ENCODE results near the gene KIF6.

Gene KIF6

DNA sequence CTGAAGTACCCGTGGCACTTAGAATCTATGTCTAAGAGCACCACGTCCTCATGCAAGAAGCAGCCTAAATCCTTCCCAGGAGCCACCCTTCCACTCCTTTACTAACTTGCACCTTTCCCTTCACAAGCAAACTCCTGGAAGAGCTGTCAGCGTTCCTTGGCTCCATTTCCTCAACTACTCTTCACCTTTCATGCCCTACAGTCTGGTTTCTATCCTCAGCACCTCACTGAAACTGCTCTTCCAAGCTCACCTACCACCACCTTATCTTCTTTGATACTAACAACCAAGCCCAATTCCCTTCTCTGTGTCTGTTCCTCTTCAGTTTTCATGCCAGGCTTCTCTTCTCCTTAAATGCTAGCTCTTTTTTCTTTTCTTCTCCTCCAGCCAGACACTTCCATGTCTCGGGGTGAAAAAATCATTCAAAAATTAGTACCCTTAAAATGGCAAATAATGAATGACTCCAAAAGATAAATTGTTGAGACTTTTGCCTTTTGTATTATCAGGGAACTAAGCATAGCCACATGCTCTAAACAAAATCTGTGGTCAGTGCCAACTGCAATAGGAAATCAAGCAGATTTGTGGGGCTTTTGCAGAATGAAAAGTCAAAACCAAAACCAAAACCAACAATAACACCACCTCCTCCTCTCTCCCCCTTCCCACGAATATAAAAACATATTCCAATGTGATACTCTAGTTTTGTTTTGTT is 253.1 kb downstream of the KIF6 start:
- Histone ChIP-seq H3K27ac (ENCODE audit: insufficient read depth, low read length, poor library complexity, severe bottlenecking) (no peak overlapping the region), H3K9me3 (ENCODE audit: control insufficient read depth, low read length) (no peaks in the 10 kb centered on the region), H3K27me3 (replicated peaks; ENCODE audit: control insufficient read depth, insufficient read depth, low read length, poor library complexity, severe bottlenecking) (no peaks in the 10 kb centered on the region), H3K4me1 (ENCODE audit: control insufficient read depth, insufficient read depth, low read length, poor library complexity, severe bottlenecking) (no peaks in the 10 kb centered on the region), H3K4me3 (ENCODE audit: insufficient read depth, low read depth, low read length, poor library complexity, severe bottlenecking) (no peak overlapping the region), H3K36me3 (ENCODE audit: control insufficient read depth, insufficient read depth, low read length) (no peaks in the 10 kb centered on the region)
- DNase-seq: no peak

DNA sequence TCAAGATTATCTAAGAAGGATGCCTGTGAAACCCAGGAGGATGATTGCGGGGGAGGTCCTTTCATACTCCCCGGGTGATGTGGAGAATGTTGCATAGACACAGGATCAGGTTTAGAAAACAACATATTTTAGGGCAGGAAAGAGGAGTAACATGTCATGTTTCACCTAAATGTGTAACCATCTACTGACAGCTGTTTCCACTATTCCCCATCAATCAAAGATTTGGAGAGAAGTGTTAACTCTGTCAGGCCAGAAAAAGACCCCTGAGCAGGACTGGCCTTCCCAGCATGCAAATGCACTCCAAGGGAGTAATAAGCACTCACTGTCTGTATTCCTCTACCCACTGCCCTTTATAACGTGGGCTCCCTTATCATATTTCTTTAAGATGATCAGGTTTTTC is 254.7 kb downstream of the KIF6 start:
- Histone ChIP-seq H3K9me3 (ENCODE audit: control insufficient read depth, low read length) (no peaks in the 10 kb centered on the region), H3K4me1 (ENCODE audit: control insufficient read depth, insufficient read depth, low read length, poor library complexity, severe bottlenecking) (no peaks in the 10 kb centered on the region), H3K27me3 (replicated peaks; ENCODE audit: control insufficient read depth, insufficient read depth, low read length, poor library complexity, severe bottlenecking) (no peaks in the 10 kb centered on the region), H3K36me3 (ENCODE audit: control insufficient read depth, insufficient read depth, low read length) (no peaks in the 10 kb centered on the region), H3K4me3 (ENCODE audit: insufficient read depth, low read depth, low read length, poor library complexity, severe bottlenecking) (no peak overlapping the region), H3K27ac (ENCODE audit: insufficient read depth, low read length, poor library complexity, severe bottlenecking) (no peak overlapping the region)
- DNase-seq: no peak

DNA sequence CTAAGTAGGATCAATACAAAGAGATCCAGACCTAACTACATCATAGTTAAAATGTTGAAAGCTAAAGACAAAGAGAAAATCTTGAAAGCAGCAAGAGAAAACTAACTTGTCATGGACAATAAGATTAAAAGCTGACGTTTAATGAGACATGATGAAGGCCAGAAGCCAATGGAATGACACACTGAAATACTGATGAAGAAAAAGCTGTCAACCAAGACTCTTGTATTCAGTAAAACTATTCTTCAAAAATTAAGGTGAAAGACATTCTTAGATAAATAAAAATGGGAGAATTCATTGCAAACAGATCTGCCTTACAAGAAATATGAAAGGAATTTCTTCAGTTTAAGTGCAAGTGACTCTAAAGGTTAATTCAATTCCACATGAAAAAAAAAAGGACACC is 256.8 kb downstream of the KIF6 start:
- Histone ChIP-seq H3K27me3 (replicated peaks; ENCODE audit: control insufficient read depth, insufficient read depth, low read length, poor library complexity, severe bottlenecking) (no peaks in the 10 kb centered on the region), H3K27ac (ENCODE audit: insufficient read depth, low read length, poor library complexity, severe bottlenecking) (no peak overlapping the region)
- DNase-seq: no peak

GRCh38 chr6:39466631-39467030 is 258.6 kb downstream of the KIF6 start:
- H3K4me3 ChIP-seq (ENCODE audit: insufficient read depth, low read depth, low read length, poor library complexity, severe bottlenecking): no peak overlapping the region
- DNase-seq: no peak
- no peaks in the 10 kb centered on the region for H3K36me3 ChIP-seq (ENCODE audit: control insufficient read depth, insufficient read depth, low read length)
- no peaks in the 10 kb centered on the region for H3K27me3 ChIP-seq (replicated peaks; ENCODE audit: control insufficient read depth, insufficient read depth, low read length, poor library complexity, severe bottlenecking)
- H3K4me1 ChIP-seq (ENCODE audit: control insufficient read depth, insufficient read depth, low read length, poor library complexity, severe bottlenecking): no peaks in the 10 kb centered on the region
- no peak overlapping the region for H3K27ac ChIP-seq (ENCODE audit: insufficient read depth, low read length, poor library complexity, severe bottlenecking)
- no peaks in the 10 kb centered on the region for H3K9me3 ChIP-seq (ENCODE audit: control insufficient read depth, low read length)

More for the DNA sequence above, 256.8 kb downstream of the KIF6 start:
- Histone ChIP-seq H3K4me3 (ENCODE audit: insufficient read depth, low read depth, low read length, poor library complexity, severe bottlenecking) (no peak overlapping the region), H3K36me3 (ENCODE audit: control insufficient read depth, insufficient read depth, low read length) (no peaks in the 10 kb centered on the region), H3K9me3 (ENCODE audit: control insufficient read depth, low read length) (no peaks in the 10 kb centered on the region), H3K4me1 (ENCODE audit: control insufficient read depth, insufficient read depth, low read length, poor library complexity, severe bottlenecking) (no peaks in the 10 kb centered on the region)

DNA sequence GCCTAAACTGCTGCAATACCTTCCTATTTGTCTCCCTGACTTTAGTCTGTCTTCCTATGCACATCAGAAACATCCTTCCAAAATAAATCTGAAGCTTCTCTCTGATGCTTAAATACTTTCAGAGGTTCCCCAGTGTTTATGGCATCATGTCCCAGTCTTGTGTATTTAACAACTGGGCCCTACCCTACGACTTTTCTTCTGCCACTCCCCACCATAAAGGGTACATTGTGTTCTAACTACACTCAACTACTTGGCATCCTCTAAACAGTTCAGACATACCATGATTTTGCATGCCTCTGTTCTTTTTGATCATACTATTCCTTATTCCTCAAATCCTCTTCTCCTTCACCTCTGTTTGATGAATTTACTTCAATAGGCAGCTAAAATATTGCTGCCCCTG is 259.7 kb downstream of the KIF6 start:
- Histone ChIP-seq H3K4me3 (ENCODE audit: insufficient read depth, low read depth, low read length, poor library complexity, severe bottlenecking) (no peak overlapping the region), H3K27me3 (replicated peaks; ENCODE audit: control insufficient read depth, insufficient read depth, low read length, poor library complexity, severe bottlenecking) (no peaks in the 10 kb centered on the region), H3K36me3 (ENCODE audit: control insufficient read depth, insufficient read depth, low read length) (no peaks in the 10 kb centered on the region), H3K27ac (ENCODE audit: insufficient read depth, low read length, poor library complexity, severe bottlenecking) (no peak overlapping the region), H3K9me3 (ENCODE audit: control insufficient read depth, low read length) (no peaks in the 10 kb centered on the region), H3K4me1 (ENCODE audit: control insufficient read depth, insufficient read depth, low read length, poor library complexity, severe bottlenecking) (no peaks in the 10 kb centered on the region)
- DNase-seq: no peak

- H3K4me3 ChIP-seq (ENCODE audit: insufficient read depth, low read depth, low read length, poor library complexity, severe bottlenecking): no peak overlapping the region
- no peaks in the 10 kb centered on the region for H3K27me3 ChIP-seq (replicated peaks; ENCODE audit: control insufficient read depth, insufficient read depth, low read length, poor library complexity, severe bottlenecking)
- DNase-seq: no peak
- H3K27ac ChIP-seq (ENCODE audit: insufficient read depth, low read length, poor library complexity, severe bottlenecking): no peak overlapping the region
- H3K36me3 ChIP-seq (ENCODE audit: control insufficient read depth, insufficient read depth, low read length): no peaks in the 10 kb centered on the region
- H3K9me3 ChIP-seq (ENCODE audit: control insufficient read depth, low read length): no peaks in the 10 kb centered on the region
- H3K4me1 ChIP-seq (ENCODE audit: control insufficient read depth, insufficient read depth, low read length, poor library complexity, severe bottlenecking): no peaks in the 10 kb centered on the region
These were observed 261.1 kb downstream of the KIF6 start for GRCh38 chr6:39464067-39464466.

GRCh38 chr6:39453956-39454524 is 271.2 kb downstream of the KIF6 start:
- no peaks in the 10 kb centered on the region for H3K36me3 ChIP-seq (ENCODE audit: control insufficient read depth, insufficient read depth, low read length)
- no peaks in the 10 kb centered on the region for H3K4me1 ChIP-seq (ENCODE audit: control insufficient read depth, insufficient read depth, low read length, poor library complexity, severe bottlenecking)
- H3K9me3 ChIP-seq (ENCODE audit: control insufficient read depth, low read length): no peaks in the 10 kb centered on the region
- no peak for DNase-seq
- H3K4me3 ChIP-seq (ENCODE audit: insufficient read depth, low read depth, low read length, poor library complexity, severe bottlenecking): no peak overlapping the region
- H3K27me3 ChIP-seq (replicated peaks; ENCODE audit: control insufficient read depth, insufficient read depth, low read length, poor library complexity, severe bottlenecking): no peaks in the 10 kb centered on the region
- no peak overlapping the region for H3K27ac ChIP-seq (ENCODE audit: insufficient read depth, low read length, poor library complexity, severe bottlenecking)

GRCh38 chr6:39453241-39453640 is 272.0 kb downstream of the KIF6 start:
- H3K27me3 ChIP-seq (replicated peaks; ENCODE audit: control insufficient read depth, insufficient read depth, low read length, poor library complexity, severe bottlenecking): no peaks in the 10 kb centered on the region
- no peaks in the 10 kb centered on the region for H3K9me3 ChIP-seq (ENCODE audit: control insufficient read depth, low read length)
- H3K36me3 ChIP-seq (ENCODE audit: control insufficient read depth, insufficient read depth, low read length): no peaks in the 10 kb centered on the region
- DNase-seq: no peak
- H3K27ac ChIP-seq (ENCODE audit: insufficient read depth, low read length, poor library complexity, severe bottlenecking): no peak overlapping the region
- H3K4me1 ChIP-seq (ENCODE audit: control insufficient read depth, insufficient read depth, low read length, poor library complexity, severe bottlenecking): no peaks in the 10 kb centered on the region
- H3K4me3 ChIP-seq (ENCODE audit: insufficient read depth, low read depth, low read length, poor library complexity, severe bottlenecking): no peak overlapping the region

- no peak for DNase-seq
- no peaks in the 10 kb centered on the region for H3K27me3 ChIP-seq (replicated peaks; ENCODE audit: control insufficient read depth, insufficient read depth, low read length, poor library complexity, severe bottlenecking)
- H3K4me3 ChIP-seq (ENCODE audit: insufficient read depth, low read depth, low read length, poor library complexity, severe bottlenecking): no peak overlapping the region
- H3K36me3 ChIP-seq (ENCODE audit: control insufficient read depth, insufficient read depth, low read length): no peaks in the 10 kb centered on the region
- H3K4me1 ChIP-seq (ENCODE audit: control insufficient read depth, insufficient read depth, low read length, poor library complexity, severe bottlenecking): no peaks in the 10 kb centered on the region
- no peak overlapping the region for H3K27ac ChIP-seq (ENCODE audit: insufficient read depth, low read length, poor library complexity, severe bottlenecking)
- H3K9me3 ChIP-seq (ENCODE audit: control insufficient read depth, low read length): no peaks in the 10 kb centered on the region
These were observed 272.7 kb downstream of the KIF6 start for GRCh38 chr6:39452306-39453145.

DNA sequence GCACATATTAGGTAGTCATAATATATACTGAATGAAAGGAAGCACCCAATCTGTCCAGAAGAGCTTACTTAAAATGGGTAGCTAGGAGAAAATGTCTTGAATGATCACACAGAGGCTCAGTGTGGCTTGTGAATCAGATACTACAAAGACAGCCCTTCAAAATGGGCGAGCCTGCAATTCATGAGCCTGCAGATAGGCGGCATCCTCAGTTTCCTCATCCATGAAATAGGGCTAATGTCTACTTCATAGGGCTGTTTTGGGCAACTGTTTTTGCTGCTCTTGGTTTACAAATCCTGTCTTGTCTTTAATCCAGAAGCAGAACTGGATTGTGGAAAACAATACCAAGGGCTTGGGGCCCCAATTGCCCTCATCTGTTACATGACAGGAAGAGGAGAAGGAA is 273.4 kb downstream of the KIF6 start:
- Histone ChIP-seq H3K9me3 (ENCODE audit: control insufficient read depth, low read length) (no peaks in the 10 kb centered on the region), H3K27me3 (replicated peaks; ENCODE audit: control insufficient read depth, insufficient read depth, low read length, poor library complexity, severe bottlenecking) (no peaks in the 10 kb centered on the region), H3K4me1 (ENCODE audit: control insufficient read depth, insufficient read depth, low read length, poor library complexity, severe bottlenecking) (no peaks in the 10 kb centered on the region), H3K4me3 (ENCODE audit: insufficient read depth, low read depth, low read length, poor library complexity, severe bottlenecking) (no peak overlapping the region), H3K27ac (ENCODE audit: insufficient read depth, low read length, poor library complexity, severe bottlenecking) (no peak overlapping the region), H3K36me3 (ENCODE audit: control insufficient read depth, insufficient read depth, low read length) (no peaks in the 10 kb centered on the region)
- no peak for DNase-seq

Data from effector memory CD4-positive, alpha-beta T cell (primary cell).